GM18517 (cell line): Measurements from ENCODE around the gene CRYBG2.
"Not testable (repeated sequence)": the region's sequence is repeated elsewhere in the genome, so short reads cannot be mapped to it uniquely, and the experiment has no call there.

Experiments used
- ATAC-seq: cut with Tn5 transposase; IDR thresholded peaks from one replicate; pipeline ENCODE4 v1.9.1; 2021; ENCODE audit warnings: mild to moderate bottlenecking, moderate library complexity; ENCODE audit not compliant: unreplicated experiment

The CRYBG2 gene

GRCh38 chr1:26350701-26351589 is 3.0 kb downstream of the CRYBG2 start:
- ATAC-seq, result no peak

- no peak for ATAC-seq
Measured at GRCh38 chr1:26350343-26350700, 3.6 kb downstream of the CRYBG2 start.

GRCh38 chr1:26349877-26350244 is 4.1 kb downstream of the CRYBG2 start:
- ATAC-seq, result no peak

- no peak for ATAC-seq
Measured at GRCh38 chr1:26349188-26349876, 4.6 kb downstream of the CRYBG2 start.

- ATAC-seq, result no peak
Measured at GRCh38 chr1:26346274-26347033, 7.5 kb downstream of the CRYBG2 start.

- no peak for ATAC-seq
Measured at GRCh38 chr1:26345718-26346117, 8.2 kb downstream of the CRYBG2 start.

- no peak for ATAC-seq
Measured at GRCh38 chr1:26344147-26344920, 9.6 kb downstream of the CRYBG2 start.

GRCh38 chr1:26340047-26340481 is 13.9 kb downstream of the CRYBG2 start:
- no peak for ATAC-seq

- no peak for ATAC-seq
Measured at GRCh38 chr1:26338670-26339069, 15.3 kb downstream of the CRYBG2 start.

GRCh38 chr1:26337625-26338024 is 16.3 kb downstream of the CRYBG2 start:
- no peak for ATAC-seq

- no peak for ATAC-seq
Measured at GRCh38 chr1:26337206-26337535, 16.8 kb downstream of the CRYBG2 start.

GRCh38 chr1:26336477-26337205 is 17.3 kb downstream of the CRYBG2 start:
- ATAC-seq, result no peak

GRCh38 chr1:26335774-26336476 is 18.0 kb downstream of the CRYBG2 start:
- no peak for ATAC-seq

- ATAC-seq, result not testable (repeated sequence)
Measured at GRCh38 chr1:26333312-26333711, 20.6 kb downstream of the CRYBG2 start.

GRCh38 chr1:26330276-26330675 is 23.7 kb downstream of the CRYBG2 start:
- no peak for ATAC-seq

GRCh38 chr1:26329380-26329779 is 24.6 kb downstream of the CRYBG2 start:
- not testable (repeated sequence) for ATAC-seq

GRCh38 chr1:26328597-26328996 is 25.3 kb downstream of the CRYBG2 start:
- no peak for ATAC-seq

GRCh38 chr1:26327956-26328362 is 26.0 kb downstream of the CRYBG2 start:
- no peak for ATAC-seq

- no peak for ATAC-seq
Measured at GRCh38 chr1:26324550-26324949, 29.4 kb downstream of the CRYBG2 start.

- ATAC-seq, result no peak
Measured at GRCh38 chr1:26323382-26323781, 30.5 kb downstream of the CRYBG2 start.
